Forelimb muscle (tissue), 1 donor: Measurements from ENCODE around the gene R3HDM1. TPM values are rescaled to one million over a fixed set of nuclear protein-coding genes. Genes with fewer than 3 reads are reported as not detected.
"Not testable (repeated sequence)": the region's sequence is repeated elsewhere in the genome, so short reads cannot be mapped to it uniquely, and the experiment has no call there.

Experiments
- DNase-seq: peaks from one replicate; pipeline ENCODE4 v3.0.0-alpha.2; 2013; ENCODE audit warnings: low read depth
- polyA plus RNA-seq: library from polyadenylated mRNA; unstranded; fragments of 120-200 nt; gene quantifications from one replicate; pipeline ENCODE4 v1.2.1, GENCODE V29; 2013; ENCODE audit not compliant: insufficient read length

R3HDM1 gene
- polyA plus RNA-seq, 1 donor: 21.8 TPM

- DNase-seq: no peak
These were observed 39.6 kb downstream of the R3HDM1 start for GRCh38 chr2:135570884-135571283.

- no peak for DNase-seq
These were observed 42.3 kb downstream of the R3HDM1 start for GRCh38 chr2:135573620-135574019.

GRCh38 chr2:135581282-135581681 lies 50.0 kb downstream of the R3HDM1 start:
- no peak for DNase-seq

- DNase-seq: no peak
These were observed 51.1 kb downstream of the R3HDM1 start for GRCh38 chr2:135582383-135582782.

- DNase-seq: no peak
These were observed 54.3 kb downstream of the R3HDM1 start for GRCh38 chr2:135585586-135585985.

- no peak for DNase-seq
These were observed 54.9 kb downstream of the R3HDM1 start for GRCh38 chr2:135586148-135586547.

GRCh38 chr2:135587958-135588357 lies 56.7 kb downstream of the R3HDM1 start:
- no peak for DNase-seq

- no peak for DNase-seq
These were observed 59.5 kb downstream of the R3HDM1 start for GRCh38 chr2:135590619-135591260.

- DNase-seq: no peak
These were observed 69.6 kb downstream of the R3HDM1 start for GRCh38 chr2:135600915-135601314.

- no peak for DNase-seq
These were observed 72.3 kb downstream of the R3HDM1 start for GRCh38 chr2:135603543-135603942.

GRCh38 chr2:135607561-135607960 lies 76.3 kb downstream of the R3HDM1 start:
- DNase-seq: no peak

GRCh38 chr2:135612319-135612718 lies 81.0 kb downstream of the R3HDM1 start:
- no peak for DNase-seq

- DNase-seq: no peak
These were observed 84.1 kb downstream of the R3HDM1 start for GRCh38 chr2:135615404-135615803.

GRCh38 chr2:135617501-135618015 lies 86.3 kb downstream of the R3HDM1 start:
- no peak for DNase-seq

- DNase-seq: no peak
These were observed 88.9 kb downstream of the R3HDM1 start for GRCh38 chr2:135620198-135620597.

- no peak for DNase-seq
These were observed 98.2 kb downstream of the R3HDM1 start for GRCh38 chr2:135629520-135629919.

- DNase-seq: not testable (repeated sequence)
These were observed 98.8 kb downstream of the R3HDM1 start for GRCh38 chr2:135630034-135630433.

GRCh38 chr2:135630488-135630887 lies 99.2 kb downstream of the R3HDM1 start:
- DNase-seq: no peak

- DNase-seq: no peak
These were observed 102.3 kb downstream of the R3HDM1 start for GRCh38 chr2:135633582-135633981.

- no peak for DNase-seq
These were observed 104.0 kb downstream of the R3HDM1 start for GRCh38 chr2:135635212-135635835.

- no peak for DNase-seq
These were observed 105.7 kb downstream of the R3HDM1 start for GRCh38 chr2:135636982-135637381.

- DNase-seq: no peak
These were observed 106.3 kb downstream of the R3HDM1 start for GRCh38 chr2:135637456-135638087.

GRCh38 chr2:135638825-135639224 lies 107.5 kb downstream of the R3HDM1 start:
- DNase-seq: no peak
